Calu3 (cell line): Measurements from ENCODE around the gene NOBOX. TPM values are rescaled to one million over a fixed set of nuclear protein-coding genes. Genes with fewer than 3 reads are reported as not detected.

Source experiments
- BruUV-seq: library from RNA; stranded (reverse); fragments of 400-500 nt; replicated peaks from 2 replicates; lab custom pipeline; 2021; lab: Mats Ljungman, UMichigan
- CTCF ChIA-PET: fragments of 300-600 bp; sonication (Branson Sonifier 250); formaldehyde crosslinking; loops from one replicate; lab custom pipeline; 2022; ENCODE audit warnings: antibody characterized with exemption; lab: Charles Lee
- DNase-seq: peaks from one replicate; pipeline ENCODE4 v3.0.0; 2022
- H3K27ac Mint-ChIP-seq: one replicate; pipeline ENCODE4 v1.8.0; 2022; ENCODE audit warnings: mixed read lengths; ENCODE audit not compliant: unreplicated experiment
- H3K27me3 Mint-ChIP-seq: one replicate; pipeline ENCODE4 v1.8.0; 2022; ENCODE audit warnings: mixed read lengths; ENCODE audit not compliant: unreplicated experiment
- H3K36me3 Mint-ChIP-seq: one replicate; pipeline ENCODE4 v1.8.0; 2022; ENCODE audit warnings: mild to moderate bottlenecking, moderate library complexity, mixed read lengths; ENCODE audit not compliant: insufficient read depth, unreplicated experiment
- H3K4me1 Mint-ChIP-seq: one replicate; pipeline ENCODE4 v1.8.0; 2022; ENCODE audit warnings: mild to moderate bottlenecking, low read depth, mixed read lengths; ENCODE audit not compliant: unreplicated experiment
- H3K4me3 Mint-ChIP-seq: one replicate; pipeline ENCODE4 v1.8.0; 2022; ENCODE audit warnings: mild to moderate bottlenecking, low read depth, moderate library complexity, mixed read lengths; ENCODE audit not compliant: unreplicated experiment
- H3K9me3 Mint-ChIP-seq: one replicate; pipeline ENCODE4 v1.8.0; 2022; ENCODE audit warnings: low read depth, mixed read lengths; ENCODE audit not compliant: unreplicated experiment
- intact Hi-C: fragments of 100-400 bp; cut with micrococcal nuclease; formaldehyde crosslinking; loops from one replicate; pipeline ENCODE4 v1.10.0; 2022; ENCODE audit not compliant: unreplicated experiment
- total RNA-seq: library from RNA; stranded (reverse); gene quantifications from 2 replicates; pipeline ENCODE4 v1.2.3, GENCODE V29; 2022
- TF ChIP-seq, protein P1 (sequence below): fragments of 200-600 bp; IDR thresholded peaks from one replicate; pipeline ENCODE4 v1.8.0; 2022; ENCODE audit warnings: antibody characterized with exemption; ENCODE audit not compliant: unreplicated experiment

The NOBOX gene
- total RNA-seq, 1 experiment from 2014 or later: not detected

DNA sequence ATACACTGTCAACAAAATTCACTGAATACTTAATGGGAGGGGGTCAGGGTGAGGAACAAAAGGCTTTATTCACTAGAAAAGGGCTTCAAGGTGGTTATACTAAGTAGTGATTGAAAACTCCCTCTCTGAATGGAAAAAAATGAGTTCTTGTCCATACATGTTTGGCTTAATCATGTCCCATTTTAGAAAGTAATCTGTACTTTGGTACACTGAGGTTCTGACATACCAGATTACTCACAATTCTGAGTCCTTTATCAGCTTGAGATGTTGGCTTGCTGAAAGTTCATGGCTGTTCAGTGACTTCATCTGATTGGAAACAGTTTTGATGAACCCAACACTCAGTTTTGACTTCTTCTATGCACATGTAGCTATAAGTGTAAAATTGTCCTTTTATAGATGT is 12.8 kb upstream of the NOBOX start:
- DNase-seq: no peak
- TF ChIP-seq, protein P1, sequence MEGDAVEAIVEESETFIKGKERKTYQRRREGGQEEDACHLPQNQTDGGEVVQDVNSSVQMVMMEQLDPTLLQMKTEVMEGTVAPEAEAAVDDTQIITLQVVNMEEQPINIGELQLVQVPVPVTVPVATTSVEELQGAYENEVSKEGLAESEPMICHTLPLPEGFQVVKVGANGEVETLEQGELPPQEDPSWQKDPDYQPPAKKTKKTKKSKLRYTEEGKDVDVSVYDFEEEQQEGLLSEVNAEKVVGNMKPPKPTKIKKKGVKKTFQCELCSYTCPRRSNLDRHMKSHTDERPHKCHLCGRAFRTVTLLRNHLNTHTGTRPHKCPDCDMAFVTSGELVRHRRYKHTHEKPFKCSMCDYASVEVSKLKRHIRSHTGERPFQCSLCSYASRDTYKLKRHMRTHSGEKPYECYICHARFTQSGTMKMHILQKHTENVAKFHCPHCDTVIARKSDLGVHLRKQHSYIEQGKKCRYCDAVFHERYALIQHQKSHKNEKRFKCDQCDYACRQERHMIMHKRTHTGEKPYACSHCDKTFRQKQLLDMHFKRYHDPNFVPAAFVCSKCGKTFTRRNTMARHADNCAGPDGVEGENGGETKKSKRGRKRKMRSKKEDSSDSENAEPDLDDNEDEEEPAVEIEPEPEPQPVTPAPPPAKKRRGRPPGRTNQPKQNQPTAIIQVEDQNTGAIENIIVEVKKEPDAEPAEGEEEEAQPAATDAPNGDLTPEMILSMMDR: no peak
- no peak overlapping the region for H3K4me3 Mint-ChIP-seq
- H3K4me1 Mint-ChIP-seq: peaks cover 9% of the 10 kb centered on the region
- CTCF ChIA-PET: no interaction called here
- H3K27ac Mint-ChIP-seq: no peak overlapping the region
- peaks cover 29% of the 10 kb centered on the region for H3K27me3 Mint-ChIP-seq
- no peaks in the 10 kb centered on the region for H3K36me3 Mint-ChIP-seq
- H3K9me3 Mint-ChIP-seq: no peaks in the 10 kb centered on the region
- intact Hi-C loops: no loop called here
- no TSS peak for BruUV-seq

DNA sequence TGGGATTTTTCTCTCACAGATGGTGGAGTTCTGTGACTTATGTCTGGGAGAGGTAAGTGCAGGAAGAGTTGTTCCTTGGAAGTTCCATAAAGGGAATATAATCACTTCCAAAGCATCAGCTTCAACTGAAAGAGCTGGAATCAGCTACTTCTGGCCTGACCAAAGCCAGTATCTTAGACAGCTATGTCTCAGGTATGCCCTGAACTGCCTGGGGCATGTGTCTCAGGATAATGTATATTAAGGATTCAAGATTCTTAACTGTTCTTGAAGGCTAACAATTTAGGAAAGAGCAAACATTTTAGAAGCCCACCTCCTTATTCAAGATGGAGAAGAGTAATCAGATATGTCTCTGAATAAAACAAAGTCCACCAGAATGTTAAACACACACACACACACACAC is 12.4 kb upstream of the NOBOX start:
- Mint-ChIP-seq H3K9me3 (no peaks in the 10 kb centered on the region), H3K27me3 (peaks cover 34% of the 10 kb centered on the region), H3K4me1 (peaks cover 9% of the 10 kb centered on the region), H3K4me3 (no peak overlapping the region), H3K27ac (no peak overlapping the region), H3K36me3 (no peaks in the 10 kb centered on the region)
- CTCF ChIA-PET: no interaction called here
- BruUV-seq: no TSS peak
- DNase-seq: no peak
- TF ChIP-seq, protein P1: no peak
- intact Hi-C loops: no loop called here

DNA sequence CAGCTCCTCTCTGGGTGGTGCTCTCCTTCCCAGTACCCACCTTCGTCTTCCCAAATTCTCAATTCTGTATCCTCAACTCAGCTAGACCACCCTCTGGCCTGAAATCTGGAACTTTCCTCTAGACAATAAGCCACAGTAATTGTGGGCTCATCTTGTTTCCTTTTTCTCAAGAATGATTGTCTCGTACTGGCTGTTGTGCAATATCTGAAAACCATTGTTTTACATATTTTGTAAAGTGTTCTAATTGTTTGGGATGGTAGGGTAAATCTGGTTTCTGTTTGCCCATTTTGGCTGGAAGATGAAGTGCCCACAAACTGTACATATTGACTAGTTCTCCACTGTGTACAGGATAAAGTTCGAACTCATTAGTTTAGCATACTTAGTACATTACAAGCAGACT is 11.3 kb upstream of the NOBOX start:
- Mint-ChIP-seq H3K27ac (no peak overlapping the region), H3K36me3 (no peaks in the 10 kb centered on the region), H3K27me3 (peaks cover 44% of the 10 kb centered on the region), H3K9me3 (no peaks in the 10 kb centered on the region), H3K4me3 (no peak overlapping the region), H3K4me1 (peaks cover 9% of the 10 kb centered on the region)
- DNase-seq: no peak
- no TSS peak for BruUV-seq
- intact Hi-C loops: no loop called here
- CTCF ChIA-PET: no interaction called here
- TF ChIP-seq, protein P1: no peak

- no peaks in the 10 kb centered on the region for H3K9me3 Mint-ChIP-seq
- no peak for DNase-seq
- no peak overlapping the region for H3K27ac Mint-ChIP-seq
- peaks cover 48% of the 10 kb centered on the region for H3K27me3 Mint-ChIP-seq
- no TSS peak for BruUV-seq
- peaks cover 18% of the 10 kb centered on the region for H3K4me1 Mint-ChIP-seq
- CTCF ChIA-PET: interaction anchor here (0.6 kb wide), 1 partner anchor 19 kb away, joined by 6 read pairs; no protein-coding TSS in a partner anchor
- no peak overlapping the region for H3K4me3 Mint-ChIP-seq
- TF ChIP-seq, protein P1: no peak
- intact Hi-C loops: no loop called here
- no peaks in the 10 kb centered on the region for H3K36me3 Mint-ChIP-seq
These were observed 6.9 kb upstream of the NOBOX start for GRCh38 chr7:144410441-144410840.
